Bronchial epithelial cell (primary cell): ENCODE results near the gene AKR7A2. TPM values are rescaled to one million over a fixed set of nuclear protein-coding genes. Genes with fewer than 3 reads are reported as not detected.

Experiments used
- DNase-seq: peaks from one replicate; pipeline ENCODE4 v3.0.0-alpha.2; 2010; ENCODE audit warnings: low read depth
- FAIRE-seq: peaks from 2 replicates; lab custom pipeline; 2011; peaks lifted over from hg19 to GRCh38; lab: Jason Lieb, UNC
- H3K27me3 ChIP-seq: 2 replicates; pipeline ENCODE4 v1.5.1; 2011; ENCODE audit warnings: low read length; ENCODE audit not compliant: control insufficient read depth, insufficient read depth
- H3K36me3 ChIP-seq: 2 replicates; pipeline ENCODE4 v1.5.1; 2011; ENCODE audit warnings: low read length; ENCODE audit not compliant: control insufficient read depth, insufficient read depth
- H3K4me3 ChIP-seq: 2 replicates; pipeline ENCODE4 v1.5.1; 2011; ENCODE audit warnings: mild to moderate bottlenecking, low read depth, low read length, control low read depth
- total RNA-seq: library from RNA; depleted of rRNA; stranded (reverse); fragments of >200 nt; gene quantifications from 2 replicates; pipeline ENCODE4 v1.2.1, GENCODE V29; 2014
- TF ChIP-seq, protein P1 (sequence below): IDR thresholded peaks from 2 replicates; pipeline ENCODE4 v1.5.1; 2011; ENCODE audit warnings: mild to moderate bottlenecking, moderate library complexity, low read length, control low read depth, inconsistent platforms; ENCODE audit not compliant: insufficient read depth, severe bottlenecking

Gene AKR7A2
- total RNA-seq, 1 donor from 2014 or later: 54.8 TPM

GRCh38 chr1:19342894-19343616, 31.1 kb upstream of the AKR7A2 start:
- Histone ChIP-seq H3K27me3 (no peaks in the 10 kb centered on the region), H3K36me3 (peaks cover 25% of the 10 kb centered on the region), H3K4me3 (no peak overlapping the region)
- no peak for DNase-seq
- no peak for FAIRE-seq
- TF ChIP-seq, protein P1, sequence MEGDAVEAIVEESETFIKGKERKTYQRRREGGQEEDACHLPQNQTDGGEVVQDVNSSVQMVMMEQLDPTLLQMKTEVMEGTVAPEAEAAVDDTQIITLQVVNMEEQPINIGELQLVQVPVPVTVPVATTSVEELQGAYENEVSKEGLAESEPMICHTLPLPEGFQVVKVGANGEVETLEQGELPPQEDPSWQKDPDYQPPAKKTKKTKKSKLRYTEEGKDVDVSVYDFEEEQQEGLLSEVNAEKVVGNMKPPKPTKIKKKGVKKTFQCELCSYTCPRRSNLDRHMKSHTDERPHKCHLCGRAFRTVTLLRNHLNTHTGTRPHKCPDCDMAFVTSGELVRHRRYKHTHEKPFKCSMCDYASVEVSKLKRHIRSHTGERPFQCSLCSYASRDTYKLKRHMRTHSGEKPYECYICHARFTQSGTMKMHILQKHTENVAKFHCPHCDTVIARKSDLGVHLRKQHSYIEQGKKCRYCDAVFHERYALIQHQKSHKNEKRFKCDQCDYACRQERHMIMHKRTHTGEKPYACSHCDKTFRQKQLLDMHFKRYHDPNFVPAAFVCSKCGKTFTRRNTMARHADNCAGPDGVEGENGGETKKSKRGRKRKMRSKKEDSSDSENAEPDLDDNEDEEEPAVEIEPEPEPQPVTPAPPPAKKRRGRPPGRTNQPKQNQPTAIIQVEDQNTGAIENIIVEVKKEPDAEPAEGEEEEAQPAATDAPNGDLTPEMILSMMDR: no peak

DNA sequence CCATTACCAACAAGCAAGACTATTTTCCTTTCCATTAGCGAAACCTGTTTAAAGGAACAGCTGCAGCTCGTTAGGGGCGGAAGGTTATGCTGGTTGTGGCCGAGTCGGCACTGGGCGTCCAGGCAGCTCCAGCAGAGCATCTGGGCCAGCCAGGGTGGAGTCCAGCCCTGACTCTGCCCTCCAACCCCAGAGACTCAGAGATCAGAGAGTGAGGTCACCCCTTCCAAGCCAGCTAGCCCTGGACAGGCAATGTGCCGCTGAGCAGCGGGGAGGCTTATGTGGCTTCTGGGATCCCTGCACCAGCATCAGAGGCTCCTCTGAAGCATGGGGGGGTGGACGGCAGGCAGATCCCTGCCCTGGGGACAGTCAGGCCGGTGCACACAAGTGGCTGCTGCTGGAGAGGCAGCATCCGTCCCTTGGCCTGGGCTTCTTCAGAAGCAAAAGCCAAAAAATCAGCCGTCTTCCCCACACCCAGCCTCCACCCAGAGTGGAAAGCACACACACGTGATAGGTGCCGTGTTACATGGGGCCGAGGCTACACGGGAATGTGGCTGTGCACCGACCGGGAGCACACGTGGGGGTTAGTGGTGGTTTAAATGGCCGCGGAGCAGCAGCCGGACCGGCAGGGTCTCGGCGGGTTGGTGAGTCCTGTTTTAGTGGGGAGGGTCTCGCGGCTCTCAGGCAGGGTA, 30.3 kb upstream of the AKR7A2 start:
- no peak overlapping the region for H3K4me3 ChIP-seq
- FAIRE-seq (no peak), DNase-seq (no peak)
- TF ChIP-seq, protein P1: no peak
- no peaks in the 10 kb centered on the region for H3K27me3 ChIP-seq
- H3K36me3 ChIP-seq: peaks cover 25% of the 10 kb centered on the region

DNA sequence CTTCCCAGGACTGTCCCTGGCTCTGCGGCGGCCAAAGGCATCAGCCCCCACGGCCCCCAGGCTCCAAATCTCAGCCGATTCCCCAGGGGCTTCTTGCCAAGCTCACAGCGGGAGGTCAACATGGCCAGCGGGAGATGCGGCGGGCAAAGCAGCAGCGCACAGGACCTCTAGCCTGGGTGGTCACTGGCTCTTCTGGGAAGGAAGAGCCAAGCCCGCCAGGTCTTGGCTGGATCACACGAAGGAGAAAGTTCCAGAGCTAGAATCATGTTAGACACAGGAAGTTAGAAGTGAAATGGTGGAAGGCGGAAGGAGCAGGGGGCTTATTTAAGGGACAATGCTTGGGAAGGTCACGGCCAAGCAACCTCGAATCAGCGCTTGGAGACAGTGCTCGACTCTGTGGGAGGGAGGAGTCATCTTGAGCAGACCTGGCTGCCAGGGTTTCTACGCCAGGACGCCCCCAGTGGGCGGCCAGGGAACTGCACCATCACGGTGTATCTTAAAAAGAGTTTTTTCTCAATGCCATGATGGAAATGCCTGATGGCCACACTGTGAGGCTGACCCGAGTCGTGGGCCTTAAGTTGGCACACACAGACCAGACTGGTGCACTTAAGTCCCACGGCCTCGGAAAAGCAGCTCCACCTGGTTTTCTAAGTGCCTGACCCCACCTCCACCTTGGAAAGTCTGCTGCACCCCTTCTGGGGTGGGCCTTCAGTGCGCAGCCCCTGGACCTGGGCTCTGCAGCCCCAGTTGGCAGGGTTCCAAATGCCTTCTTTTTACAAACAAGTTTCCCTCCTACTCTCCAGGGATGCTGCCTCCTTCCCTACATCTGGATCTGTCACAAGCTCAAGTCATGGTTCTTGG, 29.5 kb upstream of the AKR7A2 start:
- H3K36me3 ChIP-seq: peaks cover 25% of the 10 kb centered on the region
- DNase-seq (peak; percentile 63), FAIRE-seq (peak; percentile 52)
- H3K27me3 ChIP-seq: no peaks in the 10 kb centered on the region
- TF ChIP-seq, protein P1: peak; percentile 95
- H3K4me3 ChIP-seq: no peak overlapping the region

DNA sequence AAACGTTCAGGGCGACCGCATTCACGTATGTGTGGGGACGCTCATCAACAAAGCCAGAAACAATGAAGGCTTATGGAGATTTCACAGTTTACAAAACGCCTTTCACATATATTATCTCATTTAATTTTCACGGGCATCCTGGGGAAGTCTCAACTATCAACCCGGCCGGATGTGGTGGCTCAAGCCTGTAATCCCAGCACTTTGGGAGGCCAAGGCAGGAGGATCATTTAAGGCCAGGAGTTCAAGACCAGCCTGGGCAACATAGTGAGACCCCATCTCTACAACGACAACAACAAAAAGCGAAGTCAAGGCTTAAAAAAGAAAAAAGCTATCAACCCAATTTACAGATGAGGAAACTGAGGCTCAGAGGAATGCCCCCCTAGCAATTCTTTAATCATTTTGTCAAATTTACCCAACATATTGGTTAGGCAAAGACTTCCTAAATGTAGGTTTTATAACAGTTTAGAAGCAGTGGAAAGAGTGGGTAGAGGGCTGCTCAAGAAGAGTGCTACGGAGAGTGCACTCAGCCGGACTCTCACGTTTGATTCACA, 28.5 kb upstream of the AKR7A2 start:
- Histone ChIP-seq H3K27me3 (no peaks in the 10 kb centered on the region), H3K36me3 (peaks cover 24% of the 10 kb centered on the region), H3K4me3 (no peak overlapping the region)
- no peak for DNase-seq
- TF ChIP-seq, protein P1: no peak
- no peak for FAIRE-seq

- Histone ChIP-seq H3K36me3 (peaks cover 19% of the 10 kb centered on the region), H3K27me3 (no peaks in the 10 kb centered on the region), H3K4me3 (no peak overlapping the region)
- DNase-seq (no peak), FAIRE-seq (no peak)
- TF ChIP-seq, protein P1: no peak
Measured at GRCh38 chr1:19339214-19339861, 27.4 kb upstream of the AKR7A2 start.
